Endothelial cell of umbilical vein (primary cell): ENCODE results near the gene CYBRD1. TPM values are rescaled to one million over a fixed set of nuclear protein-coding genes. Genes with fewer than 3 reads are reported as not detected.

Experiments used
- BruUV-seq: library from RNA; stranded (reverse); fragments of 400-500 nt; replicated peaks from 2 replicates; lab custom pipeline; 2021; lab: Mats Ljungman, UMichigan
- CTCF ChIA-PET: fragments of 300-600, 350-600 bp; sonication (Branson Sonifier 250); formaldehyde crosslinking; loops from one replicate; lab custom pipeline; 2021; ENCODE audit warnings: antibody characterized with exemption, inconsistent platforms; lab: Charles Lee
- POLR2A ChIA-PET: fragments of 300-600, 350-600 bp; sonication (Branson Sonifier 250); formaldehyde crosslinking; loops from one replicate; lab custom pipeline; 2021; ENCODE audit warnings: antibody characterized with exemption, inconsistent platforms; lab: Charles Lee
- DNase-seq: peaks from one replicate; pipeline ENCODE4 v3.0.0-alpha.2; 2011; ENCODE audit warnings: low read depth, low spot score
- FAIRE-seq: peaks from 2 replicates; lab custom pipeline; 2011; peaks lifted over from hg19 to GRCh38; lab: Jason Lieb, UNC
- H2AFZ ChIP-seq: 2 replicates; pipeline ENCODE4 v1.6.0; 2012; ENCODE audit warnings: low read depth, low read length, control low read depth, inconsistent platforms
- H3K27ac ChIP-seq: 2 replicates; pipeline ENCODE4 v1.5.1; 2011; ENCODE audit warnings: low read depth, mild to moderate bottlenecking, control low read depth, low read length, moderate library complexity; ENCODE audit not compliant: insufficient read depth
- H3K27me3 ChIP-seq, 2 experiments: 2 replicates each; pipeline versions ENCODE4 v1.6.0 to v1.6.1; 2011; ENCODE audit warnings: low read length in 2 of 2, mixed read lengths in 1 of 2; ENCODE audit not compliant: control insufficient read depth in 2 of 2, insufficient read depth in 2 of 2
- H3K36me3 ChIP-seq, 2 experiments: 2 replicates in 1 of 2; 3 replicates in 1 of 2; pipeline ENCODE4 v1.5.1; 2011; ENCODE audit warnings: low read length in 2 of 2, mild to moderate bottlenecking in 1 of 2, moderate library complexity in 1 of 2; ENCODE audit not compliant: control insufficient read depth in 2 of 2, insufficient read depth in 2 of 2; ENCODE audit errors: extremely low read depth in 1 of 2
- H3K4me1 ChIP-seq: 3 replicates; pipeline ENCODE4 v1.5.1; 2011; ENCODE audit warnings: mild to moderate bottlenecking, low read length; ENCODE audit not compliant: control insufficient read depth, insufficient read depth; ENCODE audit errors: extremely low read depth
- H3K4me2 ChIP-seq: 2 replicates; pipeline ENCODE4 v1.6.1; 2011; ENCODE audit warnings: low read length, control low read depth, mixed read lengths; ENCODE audit not compliant: insufficient read depth
- H3K4me3 ChIP-seq, 3 experiments: fragments of 200-600 bp in 1 of 3; sonication (generic), shearing (Covaris generic) in 1 of 3; replicated peaks in 1 of 3; 2 replicates each; pipeline ENCODE4 v1.5.1; 2011 to 2016; ENCODE audit warnings: control low read depth in 3 of 3, low read length in 3 of 3, mild to moderate bottlenecking in 2 of 3, inconsistent platforms in 1 of 3, low read depth in 1 of 3, moderate library complexity in 1 of 3; ENCODE audit not compliant: insufficient read depth in 1 of 3
- H3K79me2 ChIP-seq: 2 replicates; pipeline ENCODE4 v1.6.0; 2012; ENCODE audit warnings: low read length, inconsistent platforms; ENCODE audit not compliant: control insufficient read depth, insufficient read depth
- H3K9ac ChIP-seq: replicated peaks from 2 replicates; pipeline ENCODE3; 2011; ENCODE audit warnings: low read length, control low read depth; ENCODE audit not compliant: insufficient read depth; ENCODE audit errors: extremely low read depth
- H3K9me1 ChIP-seq: replicated peaks from 3 replicates; pipeline ENCODE4 v1.6.0; 2011; ENCODE audit warnings: mild to moderate bottlenecking, low read length; ENCODE audit not compliant: control insufficient read depth, insufficient read depth; ENCODE audit errors: extremely low read depth
- H3K9me3 ChIP-seq: replicated peaks from 2 replicates; pipeline ENCODE4 v1.5.1; 2012; ENCODE audit warnings: low read length, inconsistent platforms; ENCODE audit not compliant: control insufficient read depth, insufficient read depth
- H4K20me1 ChIP-seq: replicated peaks from 2 replicates; pipeline ENCODE3; 2011; ENCODE audit warnings: mild to moderate bottlenecking, low read length; ENCODE audit not compliant: control insufficient read depth, insufficient read depth; ENCODE audit errors: extremely low read depth
- EZH2 ChIP-seq: IDR thresholded peaks from 2 replicates; pipeline ENCODE4 v1.6.1; 2012; ENCODE audit warnings: borderline replicate concordance, low read depth, mild to moderate bottlenecking, moderate library complexity, low read length, inconsistent platforms; ENCODE audit not compliant: severe bottlenecking
- FOS ChIP-seq: IDR thresholded peaks from 2 replicates; pipeline ENCODE4 v1.6.1; 2011; ENCODE audit warnings: mild to moderate bottlenecking, low read length, moderate library complexity, borderline replicate concordance; ENCODE audit not compliant: insufficient read depth
- GATA2 ChIP-seq: IDR thresholded peaks from 2 replicates; pipeline ENCODE4 v1.7.0; 2011; ENCODE audit warnings: low read depth, mild to moderate bottlenecking, moderate library complexity, mixed read lengths, low read length; ENCODE audit not compliant: insufficient read length, insufficient read depth
- JUN ChIP-seq: IDR thresholded peaks from 2 replicates; pipeline ENCODE4 v1.6.1; 2011; ENCODE audit warnings: borderline replicate concordance, low read depth; ENCODE audit not compliant: insufficient read length, insufficient read depth
- POLR2A ChIP-seq: IDR thresholded peaks from 2 replicates; pipeline ENCODE4 v1.6.1; 2012; ENCODE audit warnings: low read depth, mild to moderate bottlenecking, control low read depth, low read length
- POLR2AphosphoS5 ChIP-seq: IDR thresholded peaks from 2 replicates; pipeline ENCODE4 v1.6.1; 2012; ENCODE audit warnings: low read depth, mild to moderate bottlenecking, control low read depth, low read length, moderate library complexity; ENCODE audit not compliant: insufficient read depth
- dilution Hi-C: fragments of 300-500 bp; cut with MboI; formaldehyde crosslinking; loops from one replicate; pipeline ENCODE4 v1.15.0; 2019; ENCODE audit warnings: low sequenced_read_pairs; ENCODE audit not compliant: extremely low pct_ligation_motif_present
- intact Hi-C: fragments of 100-400 bp; cut with micrococcal nuclease; formaldehyde crosslinking; loops from one replicate; pipeline ENCODE4 v1.10.0; 2022
- polyA plus RNA-seq, 4 experiments: library from polyadenylated mRNA; depleted of rRNA in 3 of 4; stranded (reverse) in 3 of 4; unstranded in 1 of 4; fragments of >200 nt; gene quantifications; 2 replicates each; pipeline versions ENCODE4 v1.2.1 to v1.2.3, GENCODE V29; 2011 to 2012; ENCODE audit warnings: missing spikeins in 1 of 4
- total RNA-seq: library from RNA; stranded (reverse); gene quantifications from 2 replicates; pipeline ENCODE4 v1.2.3, GENCODE V29; 2021
- TF ChIP-seq, protein P1 (sequence below), 2 donors: IDR thresholded peaks; 1 replicate in 1 of 2; 2 replicates in 1 of 2; pipeline ENCODE4 v1.5.1; 2011; ENCODE audit warnings: low read length in 2 of 2, mild to moderate bottlenecking in 2 of 2, moderate library complexity in 2 of 2, control low read depth in 1 of 2, inconsistent platforms in 1 of 2, low read depth in 1 of 2; ENCODE audit not compliant: insufficient read depth in 1 of 2; ENCODE audit errors: extremely low read depth in 1 of 2
- TF ChIP-seq, protein P2 (sequence below): IDR thresholded peaks from 2 replicates; pipeline ENCODE4 v1.6.1; 2011; ENCODE audit not compliant: insufficient read depth, insufficient read length

The CYBRD1 gene
- total and polyA plus RNA-seq, 2 donors (not counting 3 experiments of a cell fraction or from before 2014, with no cell fraction given): 23.1 to 24.8 TPM

DNA sequence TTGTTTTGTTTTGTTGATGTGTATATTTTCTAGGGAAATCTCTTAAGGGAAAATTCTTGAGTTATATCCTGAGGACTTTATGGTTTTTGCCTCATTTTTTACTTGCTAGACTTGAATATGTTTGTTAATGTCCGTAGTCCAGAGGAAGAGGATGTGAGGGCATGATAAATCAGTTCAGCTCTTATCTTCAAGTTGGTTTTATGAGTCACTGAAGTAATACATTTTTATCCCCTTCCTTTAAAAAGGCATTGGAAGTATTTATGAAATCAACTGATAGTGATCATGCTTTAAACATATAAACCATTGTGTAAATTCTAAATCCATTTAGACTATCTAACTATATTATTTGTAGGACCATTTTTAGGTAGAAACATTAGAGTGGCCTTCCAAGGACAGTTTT lies 43.9 kb upstream of the CYBRD1 start:
- no peaks in the 10 kb centered on the region for H4K20me1 ChIP-seq
- dilution Hi-C loops (no loop called here), intact Hi-C loops (no loop called here)
- ChIA-PET POLR2A (no interaction called here), CTCF (interaction anchor here (0.6 kb wide), 1 partner anchor 55 kb away, joined by 3 read pairs; no protein-coding TSS in a partner anchor)
- no peaks in the 10 kb centered on the region for H3K9me3 ChIP-seq
- H3K4me3 ChIP-seq: no peak overlapping the region
- peaks cover 2% of the 10 kb centered on the region for H3K9me1 ChIP-seq
- BruUV-seq: no TSS peak
- peak; percentile 85 for FAIRE-seq
- H3K4me1 ChIP-seq: peaks cover 19% of the 10 kb centered on the region
- peak; percentile 79 for DNase-seq
- no peak overlapping the region for H3K9ac ChIP-seq
- H3K36me3 ChIP-seq: peaks cover 0 to 5% of the 10 kb centered on the region in 2 experiments
- H3K27ac ChIP-seq: no peak overlapping the region
- H3K27me3 ChIP-seq: no peaks in the 10 kb centered on the region
- H3K4me2 ChIP-seq: peak overlapping the region; percentile 81
- no peaks in the 10 kb centered on the region for H3K79me2 ChIP-seq
- TF ChIP-seq GATA2 (peak; percentile 87), EZH2 (no peak), POLR2AphosphoS5 (no peak), POLR2A (no peak), FOS (peak; percentile 82), JUN (peak; percentile 78)
- TF ChIP-seq, protein P1, sequence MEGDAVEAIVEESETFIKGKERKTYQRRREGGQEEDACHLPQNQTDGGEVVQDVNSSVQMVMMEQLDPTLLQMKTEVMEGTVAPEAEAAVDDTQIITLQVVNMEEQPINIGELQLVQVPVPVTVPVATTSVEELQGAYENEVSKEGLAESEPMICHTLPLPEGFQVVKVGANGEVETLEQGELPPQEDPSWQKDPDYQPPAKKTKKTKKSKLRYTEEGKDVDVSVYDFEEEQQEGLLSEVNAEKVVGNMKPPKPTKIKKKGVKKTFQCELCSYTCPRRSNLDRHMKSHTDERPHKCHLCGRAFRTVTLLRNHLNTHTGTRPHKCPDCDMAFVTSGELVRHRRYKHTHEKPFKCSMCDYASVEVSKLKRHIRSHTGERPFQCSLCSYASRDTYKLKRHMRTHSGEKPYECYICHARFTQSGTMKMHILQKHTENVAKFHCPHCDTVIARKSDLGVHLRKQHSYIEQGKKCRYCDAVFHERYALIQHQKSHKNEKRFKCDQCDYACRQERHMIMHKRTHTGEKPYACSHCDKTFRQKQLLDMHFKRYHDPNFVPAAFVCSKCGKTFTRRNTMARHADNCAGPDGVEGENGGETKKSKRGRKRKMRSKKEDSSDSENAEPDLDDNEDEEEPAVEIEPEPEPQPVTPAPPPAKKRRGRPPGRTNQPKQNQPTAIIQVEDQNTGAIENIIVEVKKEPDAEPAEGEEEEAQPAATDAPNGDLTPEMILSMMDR (IDR thresholded peaks at IDR 0.05; ENCODE audit: extremely low read depth in 1 of 2, insufficient read depth in 1 of 2, low read depth in 1 of 2, low read length in 2 of 2): no peak
- TF ChIP-seq, protein P2, sequence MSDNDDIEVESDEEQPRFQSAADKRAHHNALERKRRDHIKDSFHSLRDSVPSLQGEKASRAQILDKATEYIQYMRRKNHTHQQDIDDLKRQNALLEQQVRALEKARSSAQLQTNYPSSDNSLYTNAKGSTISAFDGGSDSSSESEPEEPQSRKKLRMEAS: no peak
- no peak overlapping the region for H2AFZ ChIP-seq
